K562 (cell line): ENCODE results near the gene SZT2. TPM values are rescaled to one million over a fixed set of nuclear protein-coding genes. Genes with fewer than 3 reads are reported as not detected.

Source experiments
- ATF7 ChIP-seq: fragments of 450-650 bp; IDR thresholded peaks from 2 replicates; pipeline ENCODE4 v1.7.1; 2014; ENCODE audit warnings: mild to moderate bottlenecking, moderate library complexity
- DIDO1 ChIP-seq: fragments of 450-650 bp; IDR thresholded peaks from 2 replicates; pipeline ENCODE4 v1.6.1; 2016; ENCODE audit warnings: low read depth, missing biosample characterization, missing genetic modification characterization
- EP300 ChIP-seq: IDR thresholded peaks from 2 replicates; pipeline ENCODE4 v1.6.1; 2012; ENCODE audit warnings: low read length, improper control_type of control experiment
- MBD2 ChIP-seq: sonication (generic); IDR thresholded peaks from 2 replicates; pipeline ENCODE4 v1.6.1; 2016; ENCODE audit warnings: low read depth, borderline replicate concordance
- NCOA4 ChIP-seq: fragments of 450-650 bp; IDR thresholded peaks from 2 replicates; pipeline ENCODE4 v1.6.1; 2018; ENCODE audit warnings: mild to moderate bottlenecking; ENCODE audit not compliant: partially characterized antibody
- NFIC ChIP-seq: fragments of 450-650 bp; IDR thresholded peaks from 2 replicates; pipeline ENCODE4 v1.6.1; 2017; ENCODE audit warnings: mild to moderate bottlenecking, inconsistent platforms
- TCF7 ChIP-seq: sonication (generic); IDR thresholded peaks from 2 replicates; pipeline ENCODE4 v1.6.1; 2016; ENCODE audit warnings: antibody characterized with exemption, borderline replicate concordance
- ZNF124 ChIP-seq: sonication (generic); formaldehyde crosslinking; IDR thresholded peaks from 2 replicates; pipeline ENCODE4 v1.8.1; 2022; ENCODE audit warnings: missing genetic modification reagents
- ZNF224 ChIP-seq: sonication (generic); formaldehyde crosslinking; IDR thresholded peaks from 2 replicates; pipeline ENCODE4 v1.8.0; 2022; ENCODE audit warnings: mild to moderate bottlenecking, missing genetic modification reagents
- polyA plus RNA-seq, 8 experiments: library from polyadenylated mRNA; depleted of rRNA in 4 of 8; stranded (reverse) in 5 of 8; unstranded in 3 of 8; fragments of >200 nt; fragmentation: Nextera tagmentation in 2 of 8; fragmentation: Illumina TruSeq in 1 of 8; extraction: Ambion mirVana in 2 of 8; extraction: Trizol in 1 of 8; gene quantifications; 2 replicates each; pipeline versions ENCODE4 v1.2.1 to v1.2.3, GENCODE V29; 2011 to 2014; ENCODE audit warnings: inconsistent platforms in 1 of 8, missing spikeins in 1 of 8
- total RNA-seq, 7 experiments: library from RNA; depleted of rRNA in 6 of 7; stranded (reverse); fragments of >200 nt in 6 of 7; fragmentation: Illumina TruSeq in 2 of 7; extraction: Trizol in 2 of 7; gene quantifications; 2 replicates each; pipeline versions ENCODE4 v1.2.1 to v1.2.3, GENCODE V29; 2011 to 2021; ENCODE audit warnings: low replicate concordance in 1 of 7
- TF ChIP-seq, protein P1 (sequence below): sonication (generic); formaldehyde crosslinking; IDR thresholded peaks from 2 replicates; pipeline ENCODE4 v1.8.0; 2022; ENCODE audit warnings: mild to moderate bottlenecking, missing genetic modification reagents
- TF ChIP-seq, protein P2 (sequence below): fragments of 450-650 bp; conservative IDR thresholded peaks from 2 replicates; pipeline ENCODE4 v1.6.1; 2016; ENCODE audit warnings: missing genetic modification characterization, low read depth, mild to moderate bottlenecking, control low read depth, missing compliant biosample characterization
- TF ChIP-seq, protein P3 (sequence below): fragments of 200-800 bp; sonication (Bioruptor generic); IDR thresholded peaks from 2 replicates; pipeline ENCODE4 v1.6.1; 2017; ENCODE audit warnings: missing genetic modification characterization, missing compliant biosample characterization
- TF ChIP-seq, protein P4 (sequence below): fragments of 450-650 bp; IDR thresholded peaks from 2 replicates; pipeline ENCODE4 v1.6.1; 2014; ENCODE audit warnings: low read depth, mild to moderate bottlenecking, moderate library complexity, borderline replicate concordance
- TF ChIP-seq, protein P5 (sequence below), 2 experiments: fragments of 450-650 bp; IDR thresholded peaks; 2 replicates each; pipeline ENCODE4 v1.6.1; 2016

The SZT2 gene
- total and polyA plus RNA-seq, 9 of the 15 experiments (the other 6 are each of a cell fraction or from before 2014, with no cell fraction given): 0.88 to 31.0 (median 12.8) TPM

DNA sequence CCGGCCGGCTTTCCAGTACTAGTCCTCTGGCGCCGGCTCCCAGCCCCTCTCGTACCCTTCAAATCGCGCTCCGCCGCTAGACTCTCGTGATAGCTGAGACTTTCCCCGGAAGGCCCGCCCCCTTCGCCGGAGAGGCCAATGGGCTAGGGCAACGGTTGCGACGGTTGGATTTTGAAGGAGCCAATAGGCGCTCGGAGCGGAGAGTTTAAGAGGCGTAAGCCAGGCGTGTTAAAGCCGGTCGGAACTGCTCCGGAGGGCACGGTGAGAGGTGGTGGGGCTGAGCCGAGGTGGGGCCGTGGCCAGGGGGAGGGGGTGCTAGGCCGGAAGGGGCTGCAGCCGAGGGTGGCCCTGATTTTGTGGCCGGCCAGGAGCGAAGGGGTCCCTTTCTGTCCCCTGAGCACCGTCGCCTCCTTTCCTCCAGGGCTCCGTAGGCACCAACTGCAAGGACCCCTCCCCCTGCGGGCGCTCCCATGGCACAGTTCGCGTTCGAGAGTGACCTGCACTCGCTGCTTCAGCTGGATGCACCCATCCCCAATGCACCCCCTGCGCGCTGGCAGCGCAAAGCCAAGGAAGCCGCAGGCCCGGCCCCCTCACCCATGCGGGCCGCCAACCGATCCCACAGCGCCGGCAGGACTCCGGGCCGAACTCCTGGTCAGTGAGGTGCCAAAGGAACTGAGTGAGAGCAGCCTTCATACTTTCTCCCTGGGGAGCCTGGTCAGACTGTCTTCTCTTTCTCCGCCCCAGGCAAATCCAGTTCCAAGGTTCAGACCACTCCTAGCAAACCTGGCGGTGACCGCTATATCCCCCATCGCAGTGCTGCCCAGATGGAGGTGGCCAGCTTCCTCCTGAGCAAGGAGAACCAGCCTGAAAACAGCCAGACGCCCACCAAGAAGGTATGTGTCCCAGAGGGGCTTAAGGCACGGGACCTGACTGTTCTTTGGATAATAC is 30.7 kb upstream of the SZT2 start, which contains the start of gene CDC20 (continued):
- TF ChIP-seq ZNF224 (CRISPR knock-in tag) (peak; percentile 68; the same call in 1 of the 2 replicates), EP300 (peak; percentile 56; the same call in 1 of the 2 replicates), DIDO1 (tag) (0 out of 2 replicates have a peak, but pooled peaks have one; percentile 43), NCOA4 (no peak), ZNF124 (CRISPR knock-in tag) (no peak), MBD2 (peak; percentile 86; the same call in 1 of the 2 replicates), TCF7 (peak; percentile 72; the same call in 1 of the 2 replicates), ATF7 (no peak; the same call in 1 of the 2 replicates), NFIC (0 out of 2 replicates have a peak, but pooled peaks have one; percentile 4)
- TF ChIP-seq, protein P1, sequence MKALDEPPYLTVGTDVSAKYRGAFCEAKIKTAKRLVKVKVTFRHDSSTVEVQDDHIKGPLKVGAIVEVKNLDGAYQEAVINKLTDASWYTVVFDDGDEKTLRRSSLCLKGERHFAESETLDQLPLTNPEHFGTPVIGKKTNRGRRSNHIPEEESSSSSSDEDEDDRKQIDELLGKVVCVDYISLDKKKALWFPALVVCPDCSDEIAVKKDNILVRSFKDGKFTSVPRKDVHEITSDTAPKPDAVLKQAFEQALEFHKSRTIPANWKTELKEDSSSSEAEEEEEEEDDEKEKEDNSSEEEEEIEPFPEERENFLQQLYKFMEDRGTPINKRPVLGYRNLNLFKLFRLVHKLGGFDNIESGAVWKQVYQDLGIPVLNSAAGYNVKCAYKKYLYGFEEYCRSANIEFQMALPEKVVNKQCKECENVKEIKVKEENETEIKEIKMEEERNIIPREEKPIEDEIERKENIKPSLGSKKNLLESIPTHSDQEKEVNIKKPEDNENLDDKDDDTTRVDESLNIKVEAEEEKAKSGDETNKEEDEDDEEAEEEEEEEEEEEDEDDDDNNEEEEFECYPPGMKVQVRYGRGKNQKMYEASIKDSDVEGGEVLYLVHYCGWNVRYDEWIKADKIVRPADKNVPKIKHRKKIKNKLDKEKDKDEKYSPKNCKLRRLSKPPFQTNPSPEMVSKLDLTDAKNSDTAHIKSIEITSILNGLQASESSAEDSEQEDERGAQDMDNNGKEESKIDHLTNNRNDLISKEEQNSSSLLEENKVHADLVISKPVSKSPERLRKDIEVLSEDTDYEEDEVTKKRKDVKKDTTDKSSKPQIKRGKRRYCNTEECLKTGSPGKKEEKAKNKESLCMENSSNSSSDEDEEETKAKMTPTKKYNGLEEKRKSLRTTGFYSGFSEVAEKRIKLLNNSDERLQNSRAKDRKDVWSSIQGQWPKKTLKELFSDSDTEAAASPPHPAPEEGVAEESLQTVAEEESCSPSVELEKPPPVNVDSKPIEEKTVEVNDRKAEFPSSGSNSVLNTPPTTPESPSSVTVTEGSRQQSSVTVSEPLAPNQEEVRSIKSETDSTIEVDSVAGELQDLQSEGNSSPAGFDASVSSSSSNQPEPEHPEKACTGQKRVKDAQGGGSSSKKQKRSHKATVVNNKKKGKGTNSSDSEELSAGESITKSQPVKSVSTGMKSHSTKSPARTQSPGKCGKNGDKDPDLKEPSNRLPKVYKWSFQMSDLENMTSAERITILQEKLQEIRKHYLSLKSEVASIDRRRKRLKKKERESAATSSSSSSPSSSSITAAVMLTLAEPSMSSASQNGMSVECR: peak; percentile 59
- TF ChIP-seq, protein P2, sequence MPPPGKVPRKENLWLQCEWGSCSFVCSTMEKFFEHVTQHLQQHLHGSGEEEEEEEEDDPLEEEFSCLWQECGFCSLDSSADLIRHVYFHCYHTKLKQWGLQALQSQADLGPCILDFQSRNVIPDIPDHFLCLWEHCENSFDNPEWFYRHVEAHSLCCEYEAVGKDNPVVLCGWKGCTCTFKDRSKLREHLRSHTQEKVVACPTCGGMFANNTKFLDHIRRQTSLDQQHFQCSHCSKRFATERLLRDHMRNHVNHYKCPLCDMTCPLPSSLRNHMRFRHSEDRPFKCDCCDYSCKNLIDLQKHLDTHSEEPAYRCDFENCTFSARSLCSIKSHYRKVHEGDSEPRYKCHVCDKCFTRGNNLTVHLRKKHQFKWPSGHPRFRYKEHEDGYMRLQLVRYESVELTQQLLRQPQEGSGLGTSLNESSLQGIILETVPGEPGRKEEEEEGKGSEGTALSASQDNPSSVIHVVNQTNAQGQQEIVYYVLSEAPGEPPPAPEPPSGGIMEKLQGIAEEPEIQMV: no peak
- TF ChIP-seq, protein P3, sequence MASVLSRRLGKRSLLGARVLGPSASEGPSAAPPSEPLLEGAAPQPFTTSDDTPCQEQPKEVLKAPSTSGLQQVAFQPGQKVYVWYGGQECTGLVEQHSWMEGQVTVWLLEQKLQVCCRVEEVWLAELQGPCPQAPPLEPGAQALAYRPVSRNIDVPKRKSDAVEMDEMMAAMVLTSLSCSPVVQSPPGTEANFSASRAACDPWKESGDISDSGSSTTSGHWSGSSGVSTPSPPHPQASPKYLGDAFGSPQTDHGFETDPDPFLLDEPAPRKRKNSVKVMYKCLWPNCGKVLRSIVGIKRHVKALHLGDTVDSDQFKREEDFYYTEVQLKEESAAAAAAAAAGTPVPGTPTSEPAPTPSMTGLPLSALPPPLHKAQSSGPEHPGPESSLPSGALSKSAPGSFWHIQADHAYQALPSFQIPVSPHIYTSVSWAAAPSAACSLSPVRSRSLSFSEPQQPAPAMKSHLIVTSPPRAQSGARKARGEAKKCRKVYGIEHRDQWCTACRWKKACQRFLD (CRISPR knock-in tag): peak; percentile 92; the same call in 1 of the 2 replicates
- TF ChIP-seq, protein P4, sequence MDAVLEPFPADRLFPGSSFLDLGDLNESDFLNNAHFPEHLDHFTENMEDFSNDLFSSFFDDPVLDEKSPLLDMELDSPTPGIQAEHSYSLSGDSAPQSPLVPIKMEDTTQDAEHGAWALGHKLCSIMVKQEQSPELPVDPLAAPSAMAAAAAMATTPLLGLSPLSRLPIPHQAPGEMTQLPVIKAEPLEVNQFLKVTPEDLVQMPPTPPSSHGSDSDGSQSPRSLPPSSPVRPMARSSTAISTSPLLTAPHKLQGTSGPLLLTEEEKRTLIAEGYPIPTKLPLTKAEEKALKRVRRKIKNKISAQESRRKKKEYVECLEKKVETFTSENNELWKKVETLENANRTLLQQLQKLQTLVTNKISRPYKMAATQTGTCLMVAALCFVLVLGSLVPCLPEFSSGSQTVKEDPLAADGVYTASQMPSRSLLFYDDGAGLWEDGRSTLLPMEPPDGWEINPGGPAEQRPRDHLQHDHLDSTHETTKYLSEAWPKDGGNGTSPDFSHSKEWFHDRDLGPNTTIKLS: peak; percentile 53; the same call in 1 of the 2 replicates
- TF ChIP-seq, protein P5, sequence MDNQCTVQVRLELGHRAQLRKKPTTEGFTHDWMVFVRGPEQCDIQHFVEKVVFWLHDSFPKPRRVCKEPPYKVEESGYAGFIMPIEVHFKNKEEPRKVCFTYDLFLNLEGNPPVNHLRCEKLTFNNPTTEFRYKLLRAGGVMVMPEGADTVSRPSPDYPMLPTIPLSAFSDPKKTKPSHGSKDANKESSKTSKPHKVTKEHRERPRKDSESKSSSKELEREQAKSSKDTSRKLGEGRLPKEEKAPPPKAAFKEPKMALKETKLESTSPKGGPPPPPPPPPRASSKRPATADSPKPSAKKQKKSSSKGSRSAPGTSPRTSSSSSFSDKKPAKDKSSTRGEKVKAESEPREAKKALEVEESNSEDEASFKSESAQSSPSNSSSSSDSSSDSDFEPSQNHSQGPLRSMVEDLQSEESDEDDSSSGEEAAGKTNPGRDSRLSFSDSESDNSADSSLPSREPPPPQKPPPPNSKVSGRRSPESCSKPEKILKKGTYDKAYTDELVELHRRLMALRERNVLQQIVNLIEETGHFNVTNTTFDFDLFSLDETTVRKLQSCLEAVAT (IDR thresholded peaks at IDR 0.05): 0 out of 4 replicates have a peak, but pooled peaks of 1 of the 2 experiments have one; percentile 28
